GM12878 (cell line): ENCODE data around the gene LCT. TPM values are rescaled to one million over a fixed set of nuclear protein-coding genes. Genes with fewer than 3 reads are reported as not detected.

Experiments
- ATAC-seq: fragments of 200-7000 bp; cut with Tn5 transposase; 3 replicates; pipeline ENCODE4 v1.9.1; 2020; ENCODE audit warnings: mild to moderate bottlenecking, moderate library complexity
- BruUV-seq: library from RNA; stranded (reverse); fragments of 400-500 nt; replicated peaks from 2 replicates; lab custom pipeline; 2021; lab: Mats Ljungman, UMichigan
- CTCF ChIA-PET: fragments of 300-600 bp; sonication (Branson Sonifier 250); formaldehyde crosslinking; extraction: SDS; loops from one replicate; lab custom pipeline; 2021; ENCODE audit warnings: inconsistent platforms; lab: Yijun Ruan, JAX
- POLR2A ChIA-PET: fragments of 350-600 bp; formaldehyde crosslinking; extraction: SDS; loops from one replicate; lab custom pipeline; 2021; ENCODE audit warnings: inconsistent platforms; lab: Charles Lee
- RAD21 ChIA-PET: fragments of 300-600 bp; sonication (Branson Sonifier 250); formaldehyde crosslinking; loops from one replicate; lab custom pipeline; 2023; ENCODE audit warnings: antibody characterized with exemption; ENCODE audit not compliant: unreplicated experiment; lab: Charles Lee
- SMC1A ChIA-PET: fragments of 300-600 bp; sonication (Branson Sonifier 250); formaldehyde crosslinking; loops from one replicate; lab custom pipeline; 2023; ENCODE audit not compliant: unreplicated experiment, uncharacterized antibody; lab: Charles Lee
- DNase-seq: peaks from one replicate; pipeline ENCODE4 v3.0.0-alpha.2; 2011; ENCODE audit warnings: low read depth, low spot score
- FAIRE-seq: peaks from 3 replicates; lab custom pipeline; 2011; peaks lifted over from hg19 to GRCh38; lab: Jason Lieb, UNC
- H2AFZ ChIP-seq: 2 replicates; pipeline ENCODE4 v1.6.0; 2011; ENCODE audit warnings: low read depth, low read length, control low read depth; ENCODE audit not compliant: control insufficient read depth
- H3K27ac ChIP-seq: 2 replicates; pipeline ENCODE4 v1.5.1; 2011; ENCODE audit warnings: control low read depth; ENCODE audit not compliant: control insufficient read depth, insufficient read depth
- H3K27me3 ChIP-seq, 2 experiments: replicated peaks in 1 of 2; 2 replicates each; pipeline versions ENCODE4 v1.6.0 to v1.6.1; 2011; ENCODE audit warnings: low read length in 1 of 2; ENCODE audit not compliant: control insufficient read depth in 2 of 2, insufficient read depth in 2 of 2
- H3K36me3 ChIP-seq, 2 experiments: 2 replicates each; pipeline ENCODE4 v1.5.1; 2011; ENCODE audit warnings: low read length in 1 of 2; ENCODE audit not compliant: control insufficient read depth in 2 of 2, insufficient read depth in 2 of 2
- H3K4me1 ChIP-seq: 2 replicates; pipeline ENCODE4 v1.6.1; 2011; ENCODE audit warnings: mild to moderate bottlenecking, low read length, moderate library complexity, mixed read lengths; ENCODE audit not compliant: control insufficient read depth, insufficient read depth
- H3K4me2 ChIP-seq: 2 replicates; pipeline ENCODE4 v1.6.0; 2011; ENCODE audit warnings: control low read depth; ENCODE audit not compliant: control insufficient read depth, insufficient read depth
- H3K4me3 ChIP-seq: fragments of 200-600 bp; sonication (generic); 2 replicates; pipeline ENCODE4 v1.5.1; 2016
- H3K79me2 ChIP-seq: 2 replicates; pipeline ENCODE4 v1.6.0; 2011; ENCODE audit warnings: low read length; ENCODE audit not compliant: control insufficient read depth, insufficient read depth
- H3K9ac ChIP-seq: 2 replicates; pipeline ENCODE4 v1.8.0; 2011; ENCODE audit warnings: low read length, control low read depth, mixed read lengths; ENCODE audit not compliant: control insufficient read depth, insufficient read depth
- H3K9me3 ChIP-seq: replicated peaks from 3 replicates; pipeline ENCODE4 v1.5.1; 2011; ENCODE audit warnings: mild to moderate bottlenecking, low read length; ENCODE audit not compliant: control insufficient read depth, insufficient read depth
- H4K20me1 ChIP-seq: 2 replicates; pipeline ENCODE4 v1.6.0; 2011; ENCODE audit not compliant: control insufficient read depth, insufficient read depth
- RAD51 ChIP-seq: fragments of 450-650 bp; IDR thresholded peaks from 2 replicates; pipeline ENCODE4 v1.6.1; 2016; ENCODE audit warnings: moderate library complexity, mild to moderate bottlenecking, inconsistent platforms
- SUPT20H ChIP-seq: IDR thresholded peaks from 2 replicates; pipeline ENCODE4 v1.6.1; 2011; ENCODE audit warnings: low read depth, mild to moderate bottlenecking, low read length, moderate library complexity, borderline replicate concordance; ENCODE audit not compliant: control insufficient read depth
- USF1 ChIP-seq: IDR thresholded peaks from 2 replicates; pipeline ENCODE4 v1.6.1; 2011; ENCODE audit warnings: borderline replicate concordance, low read depth, mild to moderate bottlenecking, moderate library complexity, mixed read lengths, low read length; ENCODE audit not compliant: insufficient read depth; ENCODE audit errors: extremely low read length
- WGBS: methylation state at CpG from one replicate; pipeline ENCODE4 v1.1.6; 2016; ENCODE audit warnings: low lambda C conversion rate; ENCODE audit not compliant: insufficient replicate concordance, insufficient coverage; ENCODE audit errors: missing lambda C conversion rate; 5-methylcytosine and 5-hydroxymethylcytosine counted together
- in situ Hi-C: fragments of 300-500 bp; cut with MboI; formaldehyde crosslinking; loops from 9 replicates; pipeline ENCODE4 v1.14.3; 2018; ENCODE audit warnings: mixed read lengths
- intact Hi-C: fragments of 100-400 bp; cut with micrococcal nuclease; formaldehyde crosslinking; loops from one replicate; pipeline ENCODE4 v1.14.2; 2022; ENCODE audit not compliant: unreplicated experiment
- polyA plus RNA-seq, 11 experiments: library from polyadenylated mRNA; depleted of rRNA in 4 of 11; unstranded in 6 of 11; stranded (reverse) in 5 of 11; fragments of >200 nt; fragmentation: Nextera tagmentation in 4 of 11; fragmentation: Illumina TruSeq in 1 of 11; extraction: Ambion mirVana in 4 of 11; extraction: Trizol in 1 of 11; gene quantifications; 1 replicate in 1 of 11; 2 replicates in 10 of 11; pipeline versions ENCODE4 v1.2.1 to v1.2.3, GENCODE V29; 2011 to 2016; ENCODE audit warnings: inconsistent platforms in 2 of 11, missing spikeins in 2 of 11, low read depth in 1 of 11
- total RNA-seq, 4 experiments: library from RNA; depleted of rRNA in 3 of 4; stranded (reverse); fragments of >200 nt in 3 of 4; fragmentation: Illumina TruSeq in 1 of 4; extraction: Trizol in 1 of 4; gene quantifications; 2 replicates each; pipeline versions ENCODE4 v1.2.1 to v1.2.3, GENCODE V29; 2013 to 2021
- TF ChIP-seq, protein P1 (sequence below): IDR thresholded peaks from 2 replicates; pipeline ENCODE4 v1.6.1; 2011; ENCODE audit warnings: borderline replicate concordance, low read depth, mild to moderate bottlenecking, moderate library complexity, low read length; ENCODE audit not compliant: insufficient read depth, poor library complexity, severe bottlenecking

LCT gene
- total and polyA plus RNA-seq, 10 of the 15 experiments (the other 5 are each of a cell fraction or from before 2014, with no cell fraction given): 0.02 to 0.09 (median 0.07) TPM; not detected in 3

DNA sequence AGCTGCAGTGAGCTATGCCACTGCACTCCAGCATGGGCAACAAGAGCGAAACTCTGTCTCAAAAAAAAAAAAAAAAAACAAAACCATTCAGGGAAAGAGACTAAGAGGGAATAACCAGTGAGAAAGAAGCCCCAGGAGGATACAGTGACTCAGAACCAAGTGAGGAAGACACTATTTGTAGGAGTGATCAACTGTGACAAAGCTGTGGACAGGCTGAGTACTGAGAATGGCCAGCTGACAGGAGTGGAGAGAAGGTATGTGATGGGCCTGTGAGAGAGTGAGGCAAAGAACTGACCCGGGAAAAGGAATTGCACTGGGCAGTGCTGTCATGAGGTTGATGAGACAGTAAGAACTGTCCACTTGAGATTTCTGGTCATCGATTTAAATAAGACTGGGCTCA, 6.7 kb upstream of the LCT start:
- H4K20me1 ChIP-seq: no peaks in the 10 kb centered on the region
- no peaks in the 10 kb centered on the region for H3K4me1 ChIP-seq
- H3K4me2 ChIP-seq: no peak overlapping the region
- BruUV-seq: no TSS peak
- no peak overlapping the region for H3K4me3 ChIP-seq
- no peaks in the 10 kb centered on the region for H3K79me2 ChIP-seq
- ATAC-seq: no peak
- no peaks in the 10 kb centered on the region for H3K27me3 ChIP-seq
- H3K9me3 ChIP-seq: no peaks in the 10 kb centered on the region
- H3K27ac ChIP-seq: no peak overlapping the region
- TF ChIP-seq USF1 (no peak), RAD51 (no peak), SUPT20H (no peak)
- TF ChIP-seq, protein P1, sequence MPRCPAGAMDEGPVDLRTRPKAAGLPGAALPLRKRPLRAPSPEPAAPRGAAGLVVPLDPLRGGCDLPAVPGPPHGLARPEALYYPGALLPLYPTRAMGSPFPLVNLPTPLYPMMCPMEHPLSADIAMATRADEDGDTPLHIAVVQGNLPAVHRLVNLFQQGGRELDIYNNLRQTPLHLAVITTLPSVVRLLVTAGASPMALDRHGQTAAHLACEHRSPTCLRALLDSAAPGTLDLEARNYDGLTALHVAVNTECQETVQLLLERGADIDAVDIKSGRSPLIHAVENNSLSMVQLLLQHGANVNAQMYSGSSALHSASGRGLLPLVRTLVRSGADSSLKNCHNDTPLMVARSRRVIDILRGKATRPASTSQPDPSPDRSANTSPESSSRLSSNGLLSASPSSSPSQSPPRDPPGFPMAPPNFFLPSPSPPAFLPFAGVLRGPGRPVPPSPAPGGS: no peak
- RAD21 ChIA-PET: interaction anchor here (1.4 kb wide), 1 partner anchor 540 kb away, joined by 3 read pairs; no protein-coding TSS in a partner anchor
- in situ Hi-C loops: no loop called here
- H3K9ac ChIP-seq: no peak overlapping the region
- POLR2A ChIA-PET: interaction anchor here (0.6 to 1.0 kb wide), 2 partner anchors 12 to 105 kb away, joined by 3 read pairs; no protein-coding TSS in a partner anchor
- SMC1A ChIA-PET: no interaction called here
- no peak overlapping the region for H2AFZ ChIP-seq
- no peak for FAIRE-seq
- intact Hi-C loops: no loop called here
- no peak for DNase-seq
- CTCF ChIA-PET: interaction anchor here (0.8 to 1.0 kb wide), 2 partner anchors 46 to 542 kb away, joined by 3 to 4 read pairs; no protein-coding TSS in a partner anchor
- 92% methylated on average over 2 of the region's 3 CpGs for WGBS
- peaks cover 5 to 10% of the 10 kb centered on the region in 2 experiments; a peak in 3 of 4 replicates for H3K36me3 ChIP-seq
